ENCODE measurements around the gene BMP7.

DNA sequence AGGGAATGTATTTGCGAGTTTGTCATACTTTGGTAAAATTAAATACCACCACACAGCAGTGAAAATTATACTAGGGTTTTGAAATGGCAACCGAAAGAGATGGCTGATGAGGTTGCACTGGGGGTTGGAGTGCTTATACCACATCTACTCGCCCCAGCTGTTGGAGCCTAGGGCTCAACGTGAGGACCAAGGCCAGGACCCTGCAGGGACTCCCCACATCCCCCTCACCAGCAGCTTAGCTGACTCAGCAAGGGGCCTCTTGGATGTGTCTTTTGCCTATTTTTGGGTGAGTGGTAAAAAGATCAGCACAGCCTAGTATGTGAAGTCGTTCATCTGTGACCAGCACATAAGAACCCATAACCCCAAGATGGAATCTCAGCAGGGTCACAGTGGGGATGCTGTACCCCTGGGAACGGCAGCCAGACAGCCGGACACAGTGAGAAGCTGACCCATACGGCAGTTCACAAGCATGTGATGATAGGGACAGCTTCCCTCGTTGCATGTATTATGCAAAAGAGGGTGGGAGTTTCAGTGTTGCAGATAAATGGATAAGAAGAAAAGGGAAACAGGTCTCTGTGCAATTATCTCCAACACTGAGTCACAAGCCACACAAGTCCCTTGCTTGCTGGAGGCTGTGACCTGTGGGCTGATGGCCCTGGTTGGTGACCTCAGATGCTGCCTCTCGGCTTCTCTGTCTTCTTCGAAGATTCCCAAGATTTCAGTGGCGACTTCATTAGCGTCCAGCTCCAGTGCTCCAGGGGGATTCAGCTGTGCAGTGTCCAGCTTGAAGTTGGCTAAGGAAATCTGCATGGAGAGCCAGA lies 42.2 kb upstream of the BMP7 start:
- TF ChIP-seq, protein P1, sequence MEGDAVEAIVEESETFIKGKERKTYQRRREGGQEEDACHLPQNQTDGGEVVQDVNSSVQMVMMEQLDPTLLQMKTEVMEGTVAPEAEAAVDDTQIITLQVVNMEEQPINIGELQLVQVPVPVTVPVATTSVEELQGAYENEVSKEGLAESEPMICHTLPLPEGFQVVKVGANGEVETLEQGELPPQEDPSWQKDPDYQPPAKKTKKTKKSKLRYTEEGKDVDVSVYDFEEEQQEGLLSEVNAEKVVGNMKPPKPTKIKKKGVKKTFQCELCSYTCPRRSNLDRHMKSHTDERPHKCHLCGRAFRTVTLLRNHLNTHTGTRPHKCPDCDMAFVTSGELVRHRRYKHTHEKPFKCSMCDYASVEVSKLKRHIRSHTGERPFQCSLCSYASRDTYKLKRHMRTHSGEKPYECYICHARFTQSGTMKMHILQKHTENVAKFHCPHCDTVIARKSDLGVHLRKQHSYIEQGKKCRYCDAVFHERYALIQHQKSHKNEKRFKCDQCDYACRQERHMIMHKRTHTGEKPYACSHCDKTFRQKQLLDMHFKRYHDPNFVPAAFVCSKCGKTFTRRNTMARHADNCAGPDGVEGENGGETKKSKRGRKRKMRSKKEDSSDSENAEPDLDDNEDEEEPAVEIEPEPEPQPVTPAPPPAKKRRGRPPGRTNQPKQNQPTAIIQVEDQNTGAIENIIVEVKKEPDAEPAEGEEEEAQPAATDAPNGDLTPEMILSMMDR (conservative IDR thresholded peaks at IDR 0.05; ENCODE audit: low read length), result no peak
- TF ChIP-seq EZH2phosphoT487 (IDR thresholded peaks at IDR 0.05; ENCODE audit: borderline replicate concordance, low read depth, low read length), result no peak

Data from OCI-LY7 (cell line).